ENCODE data around the gene MINDY1. TPM values are rescaled to one million over a fixed set of nuclear protein-coding genes. Genes with fewer than 3 reads are reported as not detected.
A peak's percentile ranks its signal among the peaks of the same experiment; 100 is the strongest.

The MINDY1 gene
- total RNA-seq, 1 donor from 2014 or later, result 28.5 TPM

DNA sequence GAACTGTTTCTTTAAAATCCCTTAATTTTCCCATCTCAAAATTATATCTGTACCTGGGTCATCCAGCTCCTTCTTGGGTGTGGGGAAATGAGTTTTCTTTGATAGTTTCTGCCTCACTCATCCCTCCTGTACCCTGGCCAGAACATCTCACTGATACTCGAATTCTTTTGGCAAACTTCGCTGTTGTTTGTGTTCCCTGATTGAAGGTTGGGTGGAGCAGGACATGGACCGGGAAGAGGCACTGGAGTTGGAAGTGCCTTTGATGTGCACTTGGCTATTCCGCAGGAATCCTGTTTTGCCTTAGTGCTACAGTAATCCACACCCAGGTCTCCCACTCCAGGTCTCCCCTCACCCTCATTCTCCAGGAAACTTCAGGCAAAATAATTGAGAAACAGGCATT lies 11.2 kb downstream of the MINDY1 start:
- Mint-ChIP-seq H3K27ac (peak overlapping the region; percentile 29), H3K4me3 (no peak overlapping the region)

DNA sequence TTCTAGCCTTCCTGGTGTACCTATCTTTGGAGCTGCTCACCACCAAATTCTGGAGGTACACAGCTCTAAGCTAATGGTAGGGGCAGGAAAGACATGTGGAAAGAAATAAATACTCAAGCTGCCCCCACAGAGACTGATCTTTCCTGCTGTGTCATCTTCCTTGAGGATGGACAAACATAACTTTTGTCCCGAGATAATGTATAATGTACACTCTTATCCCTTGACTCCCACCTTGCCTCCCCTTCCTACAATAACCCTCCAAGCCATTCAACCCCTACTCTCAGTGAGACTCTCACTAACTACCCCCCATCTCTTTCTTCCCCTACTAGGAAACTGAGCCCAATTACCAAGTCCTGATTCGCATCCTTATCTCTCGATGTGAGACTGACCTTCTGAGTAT lies 12.5 kb downstream of the MINDY1 start:
- H3K27ac Mint-ChIP-seq, result no peak overlapping the region
- no peaks in the 10 kb centered on the region for H3K36me3 Mint-ChIP-seq
- H3K4me3 Mint-ChIP-seq, result no peak overlapping the region
- H3K4me1 Mint-ChIP-seq (ENCODE audit: unreplicated experiment), result no peaks in the 10 kb centered on the region
- TF ChIP-seq, protein P1, sequence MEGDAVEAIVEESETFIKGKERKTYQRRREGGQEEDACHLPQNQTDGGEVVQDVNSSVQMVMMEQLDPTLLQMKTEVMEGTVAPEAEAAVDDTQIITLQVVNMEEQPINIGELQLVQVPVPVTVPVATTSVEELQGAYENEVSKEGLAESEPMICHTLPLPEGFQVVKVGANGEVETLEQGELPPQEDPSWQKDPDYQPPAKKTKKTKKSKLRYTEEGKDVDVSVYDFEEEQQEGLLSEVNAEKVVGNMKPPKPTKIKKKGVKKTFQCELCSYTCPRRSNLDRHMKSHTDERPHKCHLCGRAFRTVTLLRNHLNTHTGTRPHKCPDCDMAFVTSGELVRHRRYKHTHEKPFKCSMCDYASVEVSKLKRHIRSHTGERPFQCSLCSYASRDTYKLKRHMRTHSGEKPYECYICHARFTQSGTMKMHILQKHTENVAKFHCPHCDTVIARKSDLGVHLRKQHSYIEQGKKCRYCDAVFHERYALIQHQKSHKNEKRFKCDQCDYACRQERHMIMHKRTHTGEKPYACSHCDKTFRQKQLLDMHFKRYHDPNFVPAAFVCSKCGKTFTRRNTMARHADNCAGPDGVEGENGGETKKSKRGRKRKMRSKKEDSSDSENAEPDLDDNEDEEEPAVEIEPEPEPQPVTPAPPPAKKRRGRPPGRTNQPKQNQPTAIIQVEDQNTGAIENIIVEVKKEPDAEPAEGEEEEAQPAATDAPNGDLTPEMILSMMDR (conservative IDR thresholded peaks at IDR 0.05), result no peak
- H3K9me3 Mint-ChIP-seq, result no peaks in the 10 kb centered on the region
- no peak for DNase-seq (ENCODE audit: extremely low spot score, unreplicated experiment)
- no peaks in the 10 kb centered on the region for H3K27me3 Mint-ChIP-seq

More for the DNA sequence above, 11.2 kb downstream of the MINDY1 start:
- Mint-ChIP-seq H3K27me3 (no peaks in the 10 kb centered on the region), H3K36me3 (peaks cover 1% of the 10 kb centered on the region), H3K4me1 (ENCODE audit: unreplicated experiment) (no peaks in the 10 kb centered on the region), H3K9me3 (no peaks in the 10 kb centered on the region)
- TF ChIP-seq, protein P1 (conservative IDR thresholded peaks at IDR 0.05), result no peak
- no peak for DNase-seq (ENCODE audit: extremely low spot score, unreplicated experiment)

DNA sequence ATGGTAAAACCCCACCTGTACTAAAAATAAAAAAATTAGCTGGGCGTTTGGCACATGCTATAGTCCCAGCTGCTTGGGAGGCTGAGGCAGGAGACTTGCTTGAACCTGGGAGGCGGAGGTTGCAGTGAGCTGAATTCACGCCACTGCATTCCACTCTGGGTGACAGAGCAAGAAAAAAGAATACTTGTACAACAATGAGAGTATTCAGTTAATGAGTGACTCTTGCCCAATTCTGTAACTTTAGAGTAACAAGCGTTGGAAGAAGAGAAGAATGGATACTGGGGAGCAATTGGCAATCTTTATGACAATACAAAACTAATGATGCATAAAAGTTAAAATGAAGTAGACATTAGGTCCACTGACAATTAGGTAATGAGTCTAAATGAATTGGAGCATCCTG lies 14.1 kb downstream of the MINDY1 start:
- H3K36me3 Mint-ChIP-seq, result no peaks in the 10 kb centered on the region
- H3K4me3 Mint-ChIP-seq, result no peak overlapping the region
- TF ChIP-seq, protein P1 (conservative IDR thresholded peaks at IDR 0.05), result no peak
- H3K9me3 Mint-ChIP-seq, result no peaks in the 10 kb centered on the region
- H3K27me3 Mint-ChIP-seq, result no peaks in the 10 kb centered on the region
- H3K27ac Mint-ChIP-seq, result no peak overlapping the region
- no peak for DNase-seq (ENCODE audit: extremely low spot score, unreplicated experiment)
- no peaks in the 10 kb centered on the region for H3K4me1 Mint-ChIP-seq (ENCODE audit: unreplicated experiment)

DNA sequence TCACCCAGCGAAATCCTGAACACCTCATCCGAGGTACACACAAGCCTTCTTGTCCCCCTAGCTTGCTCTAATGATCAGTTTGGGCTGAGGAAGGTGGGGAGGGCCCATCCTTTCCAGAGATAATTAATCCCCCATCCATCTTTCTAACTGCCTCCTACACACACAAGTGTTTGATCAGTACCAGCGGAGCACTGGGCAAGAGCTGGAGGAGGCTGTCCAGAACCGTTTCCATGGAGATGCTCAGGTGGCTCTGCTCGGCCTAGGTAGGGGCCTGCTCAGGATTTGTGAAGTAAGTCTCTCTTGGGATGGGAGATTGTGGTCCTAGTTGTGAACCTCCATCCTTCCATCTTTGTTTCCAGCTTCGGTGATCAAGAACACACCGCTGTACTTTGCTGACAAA lies 18.8 kb downstream of the MINDY1 start:
- H3K4me3 Mint-ChIP-seq, result no peak overlapping the region
- no peaks in the 10 kb centered on the region for H3K36me3 Mint-ChIP-seq
- TF ChIP-seq, protein P1 (conservative IDR thresholded peaks at IDR 0.05), result no peak
- DNase-seq (ENCODE audit: extremely low spot score, unreplicated experiment), result no peak
- H3K27ac Mint-ChIP-seq, result no peak overlapping the region
- no peaks in the 10 kb centered on the region for H3K4me1 Mint-ChIP-seq (ENCODE audit: unreplicated experiment)
- H3K27me3 Mint-ChIP-seq, result no peaks in the 10 kb centered on the region
- no peaks in the 10 kb centered on the region for H3K9me3 Mint-ChIP-seq

DNA sequence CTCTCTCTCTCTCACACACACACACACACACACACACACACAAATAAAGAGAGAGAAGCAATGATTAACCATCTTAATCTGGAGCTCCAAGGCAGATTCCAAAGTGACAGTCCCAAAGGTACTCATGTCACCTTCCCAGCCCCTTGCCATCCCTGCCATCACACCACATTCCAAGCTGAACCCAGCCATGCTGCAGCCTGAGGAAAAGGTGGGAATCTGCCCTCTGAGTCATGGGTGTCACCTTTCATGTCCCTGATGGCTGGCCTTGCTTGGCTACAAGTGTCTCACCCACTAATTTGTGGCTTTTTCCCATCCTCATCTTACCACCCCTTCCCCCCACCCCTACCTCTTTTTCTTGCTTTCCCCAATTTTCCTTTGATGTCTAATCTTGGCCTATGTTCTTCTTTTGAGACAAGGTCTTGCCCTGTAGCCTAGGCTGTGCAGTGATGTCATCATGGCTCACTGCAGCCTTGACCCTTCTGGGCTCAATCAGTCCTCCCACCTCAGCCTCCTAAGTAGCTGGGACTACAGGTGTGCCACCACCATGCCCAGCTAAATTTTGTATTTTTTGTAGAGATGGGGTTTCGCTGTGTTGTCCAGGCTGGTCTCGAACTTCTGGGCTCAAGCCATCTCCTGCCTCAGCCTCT lies 21.4 kb downstream of the MINDY1 start:
- H3K4me1 Mint-ChIP-seq (ENCODE audit: unreplicated experiment), result peaks cover 14% of the 10 kb centered on the region
- H3K27ac Mint-ChIP-seq, result no peak overlapping the region
- TF ChIP-seq, protein P1 (conservative IDR thresholded peaks at IDR 0.05), result no peak
- H3K4me3 Mint-ChIP-seq, result no peak overlapping the region
- H3K9me3 Mint-ChIP-seq, result no peaks in the 10 kb centered on the region
- H3K27me3 Mint-ChIP-seq, result no peaks in the 10 kb centered on the region
- H3K36me3 Mint-ChIP-seq, result no peaks in the 10 kb centered on the region
- no peak for DNase-seq (ENCODE audit: extremely low spot score, unreplicated experiment)
